Neural cell (in vitro differentiated cells): ENCODE measurements around the gene HECTD1. TPM values are rescaled to one million over a fixed set of nuclear protein-coding genes. Genes with fewer than 3 reads are reported as not detected.

Source experiments
- H2AFZ ChIP-seq: fragments of 200-600, 300-800 bp; sonication (generic), shearing (Covaris generic); 2 replicates; pipeline ENCODE4 v1.6.0; 2014; ENCODE audit warnings: low read depth, mild to moderate bottlenecking, antibody characterized with exemption, low read length, moderate library complexity
- H3F3A ChIP-seq: fragments of 200-600 bp; shearing (Covaris generic); 2 replicates; pipeline ENCODE4 v1.6.1; 2016; ENCODE audit warnings: mild to moderate bottlenecking, moderate library complexity, mixed read lengths, antibody characterized with exemption, low read length; ENCODE audit not compliant: insufficient read depth, poor library complexity, severe bottlenecking
- H3K27ac ChIP-seq: fragments of 200-600, 300-800 bp; sonication (generic), shearing (Covaris generic); 2 replicates; pipeline ENCODE4 v1.5.1; 2014; ENCODE audit warnings: mild to moderate bottlenecking, low read length, moderate library complexity
- H3K27me3 ChIP-seq: fragments of 300-800, 200-600 bp; sonication (generic), shearing (Covaris generic); 2 replicates; pipeline ENCODE4 v1.6.0; 2014; ENCODE audit warnings: mild to moderate bottlenecking, low read depth, low read length, moderate library complexity; ENCODE audit not compliant: insufficient read depth
- H3K36me3 ChIP-seq: fragments of 300-800, 200-600 bp; sonication (generic), shearing (Covaris generic); 2 replicates; pipeline ENCODE4 v1.5.1; 2014; ENCODE audit warnings: mild to moderate bottlenecking, antibody characterized with exemption, low read length, moderate library complexity; ENCODE audit not compliant: insufficient read depth
- H3K4me2 ChIP-seq: fragments of 300-800, 200-600 bp; sonication (generic), shearing (Covaris generic); 2 replicates; pipeline ENCODE4 v1.6.0; 2014; ENCODE audit warnings: mild to moderate bottlenecking, low read length
- H3K4me3 ChIP-seq: fragments of 300-800, 200-600 bp; sonication (generic), shearing (Covaris generic); 2 replicates; pipeline ENCODE4 v1.5.1; 2014; ENCODE audit warnings: mild to moderate bottlenecking, low read length, moderate library complexity
- H3K79me2 ChIP-seq: fragments of 200-600 bp; shearing (Covaris generic); replicated peaks from 2 replicates; pipeline ENCODE4 v1.6.0; 2014; ENCODE audit warnings: mild to moderate bottlenecking, low read length, moderate library complexity; ENCODE audit not compliant: insufficient read depth
- H3K9ac ChIP-seq: fragments of 300-800, 200-600 bp; sonication (generic), shearing (Covaris generic); 2 replicates; pipeline ENCODE4 v1.6.1; 2016; ENCODE audit warnings: mild to moderate bottlenecking, low read length, mixed read lengths
- H3K9me2 ChIP-seq: fragments of 200-600 bp; shearing (Covaris generic); 2 replicates; pipeline ENCODE4 v1.6.1; 2016; ENCODE audit warnings: mild to moderate bottlenecking, low read length, mixed read lengths; ENCODE audit not compliant: insufficient read depth
- H3K9me3 ChIP-seq: fragments of 200-600, 300-800 bp; sonication (generic), shearing (Covaris generic); 2 replicates; pipeline ENCODE4 v1.6.1; 2016; ENCODE audit warnings: mild to moderate bottlenecking, mixed run types, low read length, moderate library complexity, mixed read lengths
- H4K20me1 ChIP-seq: fragments of 200-600 bp; shearing (Covaris generic); 2 replicates; pipeline ENCODE4 v1.6.1; 2016; ENCODE audit warnings: mild to moderate bottlenecking, mixed run types; ENCODE audit not compliant: insufficient read depth
- EP300 ChIP-seq: fragments of 450-650 bp; conservative IDR thresholded peaks from 2 replicates; pipeline ENCODE4 v1.6.1; 2014; ENCODE audit warnings: antibody characterized with exemption, mild to moderate bottlenecking, moderate library complexity; ENCODE audit not compliant: poor library complexity, severe bottlenecking
- EZH2 ChIP-seq: fragments of 200-600, 300-800 bp; shearing (Covaris generic), sonication (generic); IDR thresholded peaks from 2 replicates; pipeline ENCODE4 v1.6.1; 2014; ENCODE audit warnings: antibody characterized with exemption, low read length, borderline replicate concordance, mild to moderate bottlenecking; ENCODE audit not compliant: insufficient read depth, poor library complexity, severe bottlenecking
- MXI1 ChIP-seq: fragments of 450-650 bp; conservative IDR thresholded peaks from 2 replicates; pipeline ENCODE4 v1.6.1; 2014; ENCODE audit warnings: antibody characterized with exemption, mild to moderate bottlenecking; ENCODE audit not compliant: poor library complexity, severe bottlenecking
- POLR2AphosphoS5 ChIP-seq: IDR thresholded peaks from 2 replicates; pipeline ENCODE4 v1.6.1; 2012
- RAD21 ChIP-seq: fragments of 450-650 bp; conservative IDR thresholded peaks from 2 replicates; pipeline ENCODE4 v1.6.1; 2014; ENCODE audit warnings: antibody characterized with exemption, mild to moderate bottlenecking, moderate library complexity
- SMC3 ChIP-seq: fragments of 450-650 bp; conservative IDR thresholded peaks from 2 replicates; pipeline ENCODE4 v1.6.1; 2014; ENCODE audit warnings: antibody characterized with exemption, mild to moderate bottlenecking, moderate library complexity; ENCODE audit not compliant: poor library complexity
- TAF1 ChIP-seq: IDR thresholded peaks from 2 replicates; pipeline ENCODE4 v1.6.1; 2012; ENCODE audit warnings: low read depth
- polyA plus RNA-seq: library from polyadenylated mRNA; depleted of rRNA; stranded (reverse); fragments of >200 nt; gene quantifications from 2 replicates; pipeline ENCODE4 v1.2.3, GENCODE V29; 2014
- TF ChIP-seq, protein P1 (sequence below): fragments of 450-650 bp; IDR thresholded peaks from 2 replicates; pipeline ENCODE4 v1.5.1; 2014; ENCODE audit warnings: antibody characterized with exemption, mild to moderate bottlenecking, moderate library complexity; ENCODE audit not compliant: poor library complexity, severe bottlenecking
- TF ChIP-seq, protein P2 (sequence below): IDR thresholded peaks from 2 replicates; pipeline ENCODE4 v1.6.1; 2012; ENCODE audit warnings: borderline replicate concordance

The HECTD1 gene
- polyA plus RNA-seq, 1 donor from 2014 or later, result 144 TPM

DNA sequence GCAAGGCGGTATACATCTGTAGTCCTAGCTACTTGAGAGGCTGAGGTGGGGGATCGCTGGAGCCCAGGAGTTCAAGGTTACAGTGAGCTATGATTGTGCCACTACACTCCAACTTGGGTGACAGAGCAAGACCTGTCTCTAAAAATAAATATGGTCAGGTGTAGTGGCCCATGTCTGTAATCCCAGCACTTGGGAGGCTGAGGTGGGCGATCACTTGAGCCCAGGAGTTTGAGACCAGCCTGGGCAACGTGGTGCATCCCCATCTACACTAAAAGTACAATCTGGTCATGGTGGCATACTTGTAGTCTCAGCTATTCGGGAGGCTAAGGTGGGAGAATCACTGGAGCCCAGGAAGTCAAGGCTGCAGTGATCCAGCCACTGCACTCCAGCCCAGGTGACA, 40.6 kb downstream of the HECTD1 start:
- Histone ChIP-seq H3K27me3 (no peaks in the 10 kb centered on the region), H3F3A (no peaks in the 10 kb centered on the region), H2AFZ (no peak overlapping the region), H3K9ac (no peak overlapping the region), H3K9me3 (no peaks in the 10 kb centered on the region), H3K79me2 (no peaks in the 10 kb centered on the region), H3K9me2 (no peaks in the 10 kb centered on the region), H3K4me2 (no peak overlapping the region), H3K4me3 (no peak overlapping the region), H3K36me3 (peaks cover 2% of the 10 kb centered on the region), H3K27ac (no peak overlapping the region), H4K20me1 (no peaks in the 10 kb centered on the region)
- TF ChIP-seq MXI1, result no peak
- no peak for TF ChIP-seq EP300
- no peak for TF ChIP-seq SMC3
- TF ChIP-seq RAD21, result no peak
- TF ChIP-seq, protein P1, sequence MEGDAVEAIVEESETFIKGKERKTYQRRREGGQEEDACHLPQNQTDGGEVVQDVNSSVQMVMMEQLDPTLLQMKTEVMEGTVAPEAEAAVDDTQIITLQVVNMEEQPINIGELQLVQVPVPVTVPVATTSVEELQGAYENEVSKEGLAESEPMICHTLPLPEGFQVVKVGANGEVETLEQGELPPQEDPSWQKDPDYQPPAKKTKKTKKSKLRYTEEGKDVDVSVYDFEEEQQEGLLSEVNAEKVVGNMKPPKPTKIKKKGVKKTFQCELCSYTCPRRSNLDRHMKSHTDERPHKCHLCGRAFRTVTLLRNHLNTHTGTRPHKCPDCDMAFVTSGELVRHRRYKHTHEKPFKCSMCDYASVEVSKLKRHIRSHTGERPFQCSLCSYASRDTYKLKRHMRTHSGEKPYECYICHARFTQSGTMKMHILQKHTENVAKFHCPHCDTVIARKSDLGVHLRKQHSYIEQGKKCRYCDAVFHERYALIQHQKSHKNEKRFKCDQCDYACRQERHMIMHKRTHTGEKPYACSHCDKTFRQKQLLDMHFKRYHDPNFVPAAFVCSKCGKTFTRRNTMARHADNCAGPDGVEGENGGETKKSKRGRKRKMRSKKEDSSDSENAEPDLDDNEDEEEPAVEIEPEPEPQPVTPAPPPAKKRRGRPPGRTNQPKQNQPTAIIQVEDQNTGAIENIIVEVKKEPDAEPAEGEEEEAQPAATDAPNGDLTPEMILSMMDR, result no peak
- TF ChIP-seq EZH2, result no peak
- TF ChIP-seq, protein P2, sequence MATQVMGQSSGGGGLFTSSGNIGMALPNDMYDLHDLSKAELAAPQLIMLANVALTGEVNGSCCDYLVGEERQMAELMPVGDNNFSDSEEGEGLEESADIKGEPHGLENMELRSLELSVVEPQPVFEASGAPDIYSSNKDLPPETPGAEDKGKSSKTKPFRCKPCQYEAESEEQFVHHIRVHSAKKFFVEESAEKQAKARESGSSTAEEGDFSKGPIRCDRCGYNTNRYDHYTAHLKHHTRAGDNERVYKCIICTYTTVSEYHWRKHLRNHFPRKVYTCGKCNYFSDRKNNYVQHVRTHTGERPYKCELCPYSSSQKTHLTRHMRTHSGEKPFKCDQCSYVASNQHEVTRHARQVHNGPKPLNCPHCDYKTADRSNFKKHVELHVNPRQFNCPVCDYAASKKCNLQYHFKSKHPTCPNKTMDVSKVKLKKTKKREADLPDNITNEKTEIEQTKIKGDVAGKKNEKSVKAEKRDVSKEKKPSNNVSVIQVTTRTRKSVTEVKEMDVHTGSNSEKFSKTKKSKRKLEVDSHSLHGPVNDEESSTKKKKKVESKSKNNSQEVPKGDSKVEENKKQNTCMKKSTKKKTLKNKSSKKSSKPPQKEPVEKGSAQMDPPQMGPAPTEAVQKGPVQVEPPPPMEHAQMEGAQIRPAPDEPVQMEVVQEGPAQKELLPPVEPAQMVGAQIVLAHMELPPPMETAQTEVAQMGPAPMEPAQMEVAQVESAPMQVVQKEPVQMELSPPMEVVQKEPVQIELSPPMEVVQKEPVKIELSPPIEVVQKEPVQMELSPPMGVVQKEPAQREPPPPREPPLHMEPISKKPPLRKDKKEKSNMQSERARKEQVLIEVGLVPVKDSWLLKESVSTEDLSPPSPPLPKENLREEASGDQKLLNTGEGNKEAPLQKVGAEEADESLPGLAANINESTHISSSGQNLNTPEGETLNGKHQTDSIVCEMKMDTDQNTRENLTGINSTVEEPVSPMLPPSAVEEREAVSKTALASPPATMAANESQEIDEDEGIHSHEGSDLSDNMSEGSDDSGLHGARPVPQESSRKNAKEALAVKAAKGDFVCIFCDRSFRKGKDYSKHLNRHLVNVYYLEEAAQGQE, result no peak
- TF ChIP-seq POLR2AphosphoS5, result no peak
- TF ChIP-seq TAF1, result no peak

GRCh38 chr14:31166271-31166561, 41.4 kb downstream of the HECTD1 start:
- H3F3A ChIP-seq, result no peaks in the 10 kb centered on the region
- H4K20me1 ChIP-seq, result no peaks in the 10 kb centered on the region
- H3K9me3 ChIP-seq, result no peaks in the 10 kb centered on the region
- no peak overlapping the region for H3K4me2 ChIP-seq
- no peak overlapping the region for H3K9ac ChIP-seq
- H3K79me2 ChIP-seq, result no peaks in the 10 kb centered on the region
- no peaks in the 10 kb centered on the region for H3K27me3 ChIP-seq
- H3K36me3 ChIP-seq, result no peaks in the 10 kb centered on the region
- TF ChIP-seq EP300 (no peak), EZH2 (no peak), POLR2AphosphoS5 (no peak), RAD21 (no peak), MXI1 (no peak), TAF1 (no peak), SMC3 (no peak)
- TF ChIP-seq, protein P1, result no peak
- TF ChIP-seq, protein P2, result no peak
- no peak overlapping the region for H3K27ac ChIP-seq
- no peak overlapping the region for H2AFZ ChIP-seq
- H3K9me2 ChIP-seq, result no peaks in the 10 kb centered on the region
- no peak overlapping the region for H3K4me3 ChIP-seq
